Transverse colon (tissue), 4 donors: ENCODE results near the gene OR10R2.

Source experiments
- CTCF ChIP-seq, 5 experiments: fragments of 200-600 bp in 3 of 5; fragments of 450-650 bp in 2 of 5; sonication (generic) in 3 of 5; IDR thresholded peaks; 1 replicate in 2 of 5; 2 replicates in 3 of 5; pipeline ENCODE4 v1.5.1; 2016 to 2017; ENCODE audit warnings: antibody characterized with exemption in 5 of 5, inconsistent platforms in 3 of 5, mild to moderate bottlenecking in 2 of 5, moderate library complexity in 1 of 5
- EP300 ChIP-seq: sonication (generic); formaldehyde crosslinking; IDR thresholded peaks from one replicate; pipeline ENCODE4 v1.6.1; 2017; ENCODE audit warnings: antibody characterized with exemption, low read depth
- POLR2AphosphoS5 ChIP-seq, 3 donors: sonication (generic); formaldehyde crosslinking; IDR thresholded peaks; one replicate each; pipeline ENCODE4 v1.6.1; 2016; ENCODE audit warnings: antibody characterized with exemption in 3 of 3

GRCh38 chr1:158516966-158517365, 44.9 kb downstream of the OR10R2 start:
- no peak for TF ChIP-seq CTCF (IDR thresholded peaks at IDR 0.05)
- no peak for TF ChIP-seq POLR2AphosphoS5 (IDR thresholded peaks at IDR 0.05)
- TF ChIP-seq EP300, result no peak
